Measurements from ENCODE around the gene SUPT6H.

GRCh38 chr17:28702026-28702751 lies 40.2 kb downstream of the SUPT6H start:
- TF ChIP-seq CTCF (conservative IDR thresholded peaks at IDR 0.05) (no peak), EZH2 (IDR thresholded peaks at IDR 0.05; ENCODE audit: low read depth) (no peak)
